Measurements from ENCODE around the gene CYSRT1.

GRCh38 chr9:137206602-137207001 is 18.4 kb upstream of the CYSRT1 start:
- TF ChIP-seq CTCF (conservative IDR thresholded peaks at IDR 0.05; ENCODE audit: low read depth, low read length) (no peak), EZH2 (IDR thresholded peaks at IDR 0.05; ENCODE audit: low read length, unreplicated experiment) (no peak), EZH2phosphoT487 (IDR thresholded peaks at IDR 0.05; ENCODE audit: borderline replicate concordance, low read length) (no peak)
